CD4-positive, alpha-beta T cell treated with Interleukin-1 beta for 1 hour (primary cell): ENCODE data around the gene STARD3.

Source experiments
- DNase-seq, 2 donors: peaks; one replicate each; pipeline ENCODE4 v3.0.0-alpha.2; 2020 to 2022

Gene STARD3

DNA sequence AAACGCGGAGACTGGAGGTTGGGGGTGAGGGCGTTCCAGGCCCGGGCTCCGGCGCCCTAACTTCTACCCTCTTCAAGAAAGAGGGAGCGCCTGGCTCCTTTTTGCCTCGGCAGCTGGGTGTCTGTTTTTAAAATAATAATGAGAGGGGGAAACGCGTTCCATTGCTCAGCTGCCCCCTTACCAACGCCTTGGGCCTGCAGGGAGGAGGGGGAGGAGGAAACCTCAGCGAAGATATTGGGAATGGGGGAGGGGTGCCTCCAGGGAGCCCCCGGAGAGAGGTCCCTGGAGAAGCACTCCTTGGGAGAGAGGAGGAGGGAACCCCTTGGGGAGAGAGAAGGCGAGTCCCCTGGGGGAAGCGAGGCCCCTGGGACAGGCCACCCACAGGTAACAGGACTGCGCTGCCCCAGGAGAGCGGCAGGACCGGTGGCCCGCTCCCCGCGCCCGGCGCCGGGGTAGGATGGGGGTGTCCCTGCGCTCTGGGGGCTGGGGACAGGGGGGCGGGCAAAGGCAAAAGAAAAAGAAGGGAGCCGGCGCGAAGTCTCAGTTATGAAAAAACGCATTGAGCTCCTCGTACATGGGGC lies 31.9 kb upstream of the STARD3 start:
- DNase-seq: no peak

DNA sequence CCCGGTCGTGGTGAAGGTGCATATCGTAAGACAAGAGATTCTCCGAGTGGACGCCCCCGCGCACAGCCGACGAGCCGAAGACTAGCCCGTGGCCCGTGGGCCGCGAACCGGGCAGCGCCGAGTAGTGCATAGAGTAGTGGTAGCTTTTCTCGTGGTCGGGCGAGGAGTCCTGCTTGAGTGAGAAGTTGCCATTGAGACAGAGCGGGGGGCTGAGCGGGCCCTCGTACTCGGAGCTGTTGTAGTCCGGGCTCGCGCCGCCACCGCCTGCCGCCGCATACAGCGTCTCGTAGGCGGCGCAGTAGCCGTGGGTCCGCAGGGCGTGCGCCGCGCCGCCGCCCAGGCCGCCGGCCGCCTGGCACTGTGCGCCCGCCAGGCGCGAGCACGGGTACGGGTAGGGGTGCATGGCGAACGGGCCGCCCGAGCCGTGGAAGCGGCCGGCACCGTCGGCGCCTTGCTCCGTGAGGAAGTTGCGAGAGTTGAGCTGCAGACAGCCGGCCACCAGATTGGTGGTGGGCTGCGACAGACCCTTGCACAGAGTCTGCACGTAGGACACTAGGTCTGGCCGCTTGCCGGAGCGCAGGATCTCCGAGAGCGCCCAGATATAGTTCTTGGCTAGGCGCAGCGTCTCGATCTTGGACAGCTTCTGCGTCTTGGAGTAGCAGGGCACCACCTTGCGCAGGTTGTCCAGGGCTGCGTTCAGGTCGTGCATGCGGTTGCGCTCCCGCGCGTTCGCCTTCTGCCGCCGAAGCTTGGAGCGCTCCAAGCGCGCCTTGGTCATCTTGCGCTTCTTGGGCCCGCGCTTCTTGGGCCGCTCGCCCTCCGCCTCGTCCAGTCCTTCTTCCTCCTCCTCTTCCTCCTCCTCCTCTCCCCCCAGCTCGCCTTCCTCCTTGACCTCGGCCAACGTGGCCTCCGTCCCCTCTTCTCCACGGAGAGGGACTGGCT lies 31.2 kb upstream of the STARD3 start:
- no peak for DNase-seq

DNA sequence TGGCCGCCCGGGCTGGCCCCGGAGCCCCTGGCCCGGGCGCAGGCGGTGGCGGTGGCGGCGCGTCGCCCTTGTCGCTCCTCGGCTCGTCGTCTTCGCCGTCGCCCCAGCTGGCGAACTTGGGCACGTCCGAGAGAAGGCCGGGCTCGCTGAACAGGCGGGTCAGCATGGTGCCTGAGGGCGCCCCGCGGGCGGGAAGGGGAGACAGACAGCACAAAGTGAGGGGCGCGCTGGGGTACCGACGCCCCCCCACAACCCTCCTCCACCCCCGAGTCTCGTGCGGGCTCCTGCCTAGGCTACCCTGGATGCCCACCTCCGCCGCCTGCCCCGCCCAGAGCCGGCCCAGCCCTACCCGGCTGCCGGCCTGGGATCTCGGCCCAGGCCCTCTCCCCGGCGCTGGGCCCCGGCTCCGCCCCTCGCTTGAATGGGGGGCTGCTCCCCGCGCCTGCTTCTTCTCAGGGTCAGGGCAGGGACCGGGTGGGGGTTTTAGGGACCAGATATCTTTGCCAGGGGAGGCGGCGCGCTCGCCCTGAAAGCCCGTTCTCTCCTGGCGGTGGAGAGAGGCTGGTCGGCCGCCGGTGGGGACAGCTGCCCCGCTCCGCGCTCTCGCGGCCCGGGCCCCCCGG lies 30.4 kb upstream of the STARD3 start:
- DNase-seq: no peak

DNA sequence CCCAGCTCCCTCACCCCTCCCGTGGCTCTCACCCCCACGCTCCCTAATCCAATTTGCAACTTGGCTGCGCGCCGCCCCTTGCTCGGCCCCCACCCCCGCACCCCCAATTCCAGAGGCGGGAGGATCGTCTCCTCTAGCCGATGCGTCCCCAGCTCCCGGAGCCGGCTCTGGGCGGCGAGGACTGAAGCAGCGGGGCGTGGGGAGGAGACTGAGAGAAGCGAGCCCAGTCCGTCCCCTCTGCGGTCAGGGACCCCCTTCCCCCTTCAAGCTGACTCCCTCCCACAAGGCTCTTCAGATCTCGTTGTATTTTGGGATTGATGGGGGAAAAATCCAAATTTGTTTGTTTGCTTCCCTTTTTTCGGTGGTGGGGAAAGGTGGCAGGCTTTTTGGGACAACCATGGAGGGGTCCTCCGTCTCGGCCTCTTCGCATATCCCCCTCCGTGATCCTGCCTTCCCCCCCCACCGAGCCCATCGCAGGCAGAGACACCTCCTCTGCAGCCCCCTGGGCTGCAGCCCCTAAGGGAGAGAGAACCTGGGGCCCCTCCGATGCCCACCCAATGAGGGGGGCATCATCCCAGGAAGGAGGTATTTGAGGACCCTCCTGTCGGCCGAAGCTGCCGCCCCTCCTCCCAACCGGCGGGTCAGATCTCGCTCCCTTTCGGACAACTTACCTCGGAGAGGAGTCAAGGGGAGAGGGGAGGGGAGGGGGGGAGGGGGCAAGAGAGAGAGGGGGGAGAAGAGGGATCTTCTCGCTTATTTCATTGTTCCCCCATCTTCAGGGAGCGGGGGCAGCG lies 29.7 kb upstream of the STARD3 start:
- DNase-seq: no peak

DNA sequence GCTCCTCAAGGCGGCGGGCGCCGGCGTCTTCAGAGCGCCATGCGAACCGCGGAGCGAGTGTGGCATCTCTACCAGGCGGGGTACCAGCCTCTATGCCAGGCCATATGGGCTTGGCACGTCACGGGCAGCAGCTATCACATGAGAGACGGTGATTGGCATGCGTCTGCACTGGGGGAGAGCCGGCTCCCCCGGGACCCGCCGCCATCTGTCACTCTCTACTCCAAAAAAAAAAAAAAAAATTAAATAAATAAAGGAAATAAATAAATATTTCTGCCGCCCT lies 29.2 kb upstream of the STARD3 start, which contains the start of gene NEUROD2:
Gene NEUROD2, minus strand, starts transcription at position 70 of the 280 bp plus-strand sequence. CDS start 1,321 bp downstream, outside the sequence.
- no peak for DNase-seq

DNA sequence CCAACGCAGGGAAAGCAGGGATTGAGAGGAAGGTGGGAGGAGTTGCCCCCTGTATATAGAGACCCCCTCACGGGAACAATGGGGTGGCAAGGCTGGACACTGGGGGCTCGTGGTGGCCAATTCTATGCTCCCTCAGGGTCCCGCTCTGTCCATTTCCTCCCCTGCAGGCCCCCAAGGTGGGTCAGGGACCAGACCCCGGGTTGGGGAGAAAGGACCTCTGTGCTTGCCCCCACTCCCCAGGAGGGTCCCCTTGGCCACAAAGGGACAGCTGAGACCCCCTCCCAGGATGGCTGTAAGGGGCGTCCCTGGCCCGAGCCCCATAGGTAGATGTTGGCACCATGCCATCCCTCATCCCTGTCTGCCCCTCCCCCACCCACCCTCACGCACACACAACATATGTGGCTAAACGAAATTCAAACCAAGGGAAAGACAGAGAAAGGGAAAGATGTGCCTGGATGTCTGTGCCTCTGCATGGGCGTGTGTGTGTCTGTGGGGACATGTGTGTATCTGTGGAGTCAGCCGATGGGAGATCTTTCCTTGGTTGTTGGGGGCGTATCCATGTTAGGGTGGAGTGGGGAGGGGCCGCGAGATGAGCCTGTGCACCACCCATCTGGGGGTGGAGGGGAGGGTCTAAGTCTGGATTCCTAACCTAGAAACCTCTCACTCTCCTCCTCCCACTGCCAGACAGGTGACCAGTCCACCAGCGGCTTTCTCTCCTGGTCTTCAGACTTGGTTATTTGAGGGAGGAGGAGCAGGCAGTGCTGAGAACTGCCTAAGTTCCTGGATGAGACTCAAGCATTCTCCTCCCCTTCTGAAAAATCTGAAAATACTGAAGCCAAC lies 28.6 kb upstream of the STARD3 start:
- DNase-seq: no peak

- DNase-seq: no peak
Observed at GRCh38 chr17:39609416-39610025, 27.4 kb upstream of the STARD3 start.

- no peak for DNase-seq
Observed at GRCh38 chr17:39611401-39612112, 25.4 kb upstream of the STARD3 start.

- DNase-seq: no peak
Observed at GRCh38 chr17:39612291-39612894, 24.6 kb upstream of the STARD3 start.

- DNase-seq: no peak
Observed at GRCh38 chr17:39612935-39613464, 23.9 kb upstream of the STARD3 start.

DNA sequence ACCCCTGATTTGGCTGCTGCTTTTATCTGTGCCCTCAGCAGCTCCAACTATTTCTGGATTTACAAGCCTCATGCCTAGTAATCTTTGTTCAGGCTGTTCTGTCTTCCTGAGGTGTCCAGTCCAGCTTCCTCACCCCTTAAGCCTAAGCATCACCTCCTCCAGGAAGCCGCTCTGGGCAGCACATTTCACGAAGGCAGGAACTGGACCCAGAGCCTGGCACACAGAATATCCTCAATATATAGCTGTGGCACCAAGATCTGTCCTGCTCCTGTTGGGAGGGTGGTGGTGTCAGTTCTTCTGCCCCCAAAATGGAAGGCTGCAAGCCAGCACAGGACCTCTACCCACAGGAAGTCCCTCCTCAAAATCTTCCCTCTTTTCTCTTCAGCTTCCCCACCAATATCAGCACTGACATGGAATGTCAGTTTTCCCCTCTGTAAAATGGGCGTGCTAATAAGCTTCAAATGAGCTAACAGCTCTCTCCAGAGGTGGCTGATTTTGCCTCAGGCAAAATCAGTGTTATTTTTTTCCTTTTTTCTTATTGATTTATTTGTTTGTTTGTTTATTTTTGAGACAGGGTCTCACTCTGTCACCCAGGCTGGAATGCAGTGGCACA lies 22.3 kb upstream of the STARD3 start:
- DNase-seq: no peak

GRCh38 chr17:39615434-39615833 lies 21.5 kb upstream of the STARD3 start:
- DNase-seq: no peak

- no peak for DNase-seq
Observed at GRCh38 chr17:39617100-39617445, 19.9 kb upstream of the STARD3 start.

GRCh38 chr17:39617446-39618245 lies 19.3 kb upstream of the STARD3 start:
- peak; percentile 47 for DNase-seq

DNA sequence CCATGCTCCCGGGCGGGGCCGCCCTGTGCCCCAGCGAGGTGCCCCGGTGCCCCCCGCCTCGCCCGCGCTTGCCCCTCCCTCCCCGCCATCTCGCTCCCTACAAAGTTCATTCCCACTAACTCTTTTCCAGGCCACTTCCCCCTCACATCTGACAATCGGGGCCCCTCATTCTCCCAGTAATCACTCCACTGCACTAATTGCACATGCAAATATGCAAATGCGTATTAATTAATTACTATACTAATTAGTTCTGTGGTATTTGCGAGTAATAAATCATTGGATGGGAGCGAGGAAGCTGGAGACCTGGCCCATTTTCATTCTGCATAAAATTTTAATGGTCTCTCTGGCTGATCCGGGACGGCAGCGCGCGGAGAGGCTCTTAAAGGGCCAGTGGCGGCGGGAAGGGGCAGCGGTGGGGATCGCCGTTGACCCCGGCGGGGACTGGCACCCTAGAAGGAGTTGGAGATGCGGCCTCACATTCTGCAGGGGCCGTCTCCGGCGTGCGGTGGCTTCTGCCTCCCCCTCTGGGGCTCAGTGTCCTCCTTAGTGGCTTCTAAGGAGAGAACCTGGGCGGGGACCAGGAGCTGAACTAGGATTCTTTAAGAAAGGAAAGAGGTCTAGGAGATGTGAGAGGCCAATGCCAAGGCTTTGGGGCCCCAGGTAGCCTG lies 18.6 kb upstream of the STARD3 start:
- DNase-seq: no peak

GRCh38 chr17:39618956-39619785 lies 17.8 kb upstream of the STARD3 start:
- DNase-seq: no peak

DNA sequence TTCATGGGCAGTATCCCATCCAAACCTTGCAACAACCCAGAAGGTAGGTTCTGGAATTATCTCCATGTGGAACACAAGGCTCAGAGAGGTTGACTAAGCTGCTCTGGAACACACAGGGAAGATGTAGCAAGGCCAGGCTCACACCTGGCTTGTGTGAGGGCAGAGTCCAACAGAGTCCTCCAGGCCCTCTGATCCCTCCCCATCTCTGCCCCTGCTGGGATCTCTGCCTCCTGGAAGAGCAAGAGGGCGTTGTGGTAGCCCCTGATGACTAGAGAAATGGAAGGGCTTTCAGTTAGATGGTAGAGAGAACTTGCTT lies 17.2 kb upstream of the STARD3 start:
- DNase-seq: no peak
